Hindlimb muscle (tissue), 1 donor: ENCODE results near the gene GNPDA1. TPM values are rescaled to one million over a fixed set of nuclear protein-coding genes. Genes with fewer than 3 reads are reported as not detected.

ENCODE experiments used
- DNase-seq: peaks from one replicate; pipeline ENCODE4 v3.0.0-alpha.2; 2013
- polyA plus RNA-seq: library from polyadenylated mRNA; unstranded; fragments of 120-200 nt; gene quantifications from one replicate; pipeline ENCODE4 v1.2.1, GENCODE V29; 2013; ENCODE audit not compliant: insufficient read length

The GNPDA1 gene
- polyA plus RNA-seq, 1 donor, result 19.1 TPM

- DNase-seq, result no peak
These were observed 11.0 kb upstream of the GNPDA1 start for GRCh38 chr5:142023836-142024235.

GRCh38 chr5:142020122-142020659 lies 7.4 kb upstream of the GNPDA1 start:
- DNase-seq, result no peak

- DNase-seq, result no peak
These were observed 5.1 kb upstream of the GNPDA1 start for GRCh38 chr5:142017832-142018427.

GRCh38 chr5:142016556-142016955 lies 3.7 kb upstream of the GNPDA1 start:
- DNase-seq, result no peak

- no peak for DNase-seq
These were observed 3.1 kb upstream of the GNPDA1 start for GRCh38 chr5:142015781-142016533.

GRCh38 chr5:142014911-142015584 lies 2.2 kb upstream of the GNPDA1 start:
- DNase-seq, result peak; percentile 42

- no peak for DNase-seq
These were observed 1.1 kb upstream of the GNPDA1 start for GRCh38 chr5:142013734-142014521.

GRCh38 chr5:142012186-142012785 lies 541 bp downstream of the GNPDA1 start:
- DNase-seq, result no peak

- no peak for DNase-seq
These were observed 1.1 kb downstream of the GNPDA1 start for GRCh38 chr5:142011572-142012185.

GRCh38 chr5:142009886-142010285 lies 2.9 kb downstream of the GNPDA1 start:
- no peak for DNase-seq

- no peak for DNase-seq
These were observed 4.0 kb downstream of the GNPDA1 start for GRCh38 chr5:142008813-142009212.

- no peak for DNase-seq
These were observed 5.6 kb downstream of the GNPDA1 start for GRCh38 chr5:142007237-142007544.

GRCh38 chr5:142006363-142007236 lies 6.2 kb downstream of the GNPDA1 start:
- no peak for DNase-seq

GRCh38 chr5:142003266-142003800 lies 9.5 kb downstream of the GNPDA1 start:
- DNase-seq, result no peak

- DNase-seq, result no peak
These were observed 11.9 kb downstream of the GNPDA1 start for GRCh38 chr5:142000704-142001484.

GRCh38 chr5:142000173-142000572 lies 12.7 kb downstream of the GNPDA1 start:
- no peak for DNase-seq

- no peak for DNase-seq
These were observed 15.4 kb downstream of the GNPDA1 start for GRCh38 chr5:141997358-141997960.

GRCh38 chr5:141995656-141996055 lies 17.2 kb downstream of the GNPDA1 start:
- no peak for DNase-seq

- DNase-seq, result no peak
These were observed 18.2 kb downstream of the GNPDA1 start for GRCh38 chr5:141994511-141995136.
